ENCODE data around the gene SVOPL.

GRCh38 chr7:138588986-138589385, 112.2 kb downstream of the SVOPL start:
- no peak for TF ChIP-seq EZH2 (IDR thresholded peaks at IDR 0.05; ENCODE audit: borderline replicate concordance, insufficient read depth, low read depth, low read length, poor library complexity, severe bottlenecking)
- no peak for TF ChIP-seq CTCF (IDR thresholded peaks at IDR 0.05)
